HG03378 (cell line): ENCODE data around the gene DET1.

Experiments used
- ATAC-seq: cut with Tn5 transposase; IDR thresholded peaks from one replicate; pipeline ENCODE4 v1.9.1; 2021; ENCODE audit warnings: mild to moderate bottlenecking, moderate library complexity; ENCODE audit not compliant: unreplicated experiment

DET1 gene

GRCh38 chr15:88467935-88468528 is 78.4 kb downstream of the DET1 start:
- ATAC-seq: peak; percentile 5

GRCh38 chr15:88467073-88467934 is 79.2 kb downstream of the DET1 start, which contains the start of the genes MRPL46 and MRPS11:
TSS of gene MRPL46 (minus strand) at chr15:88467388. CDS start at chr15:88467377, 11 bp downstream.
TSS of gene MRPS11 (plus strand) at chr15:88467708. CDS start at chr15:88467718, 10 bp downstream.
- peak; percentile 85 for ATAC-seq

DNA sequence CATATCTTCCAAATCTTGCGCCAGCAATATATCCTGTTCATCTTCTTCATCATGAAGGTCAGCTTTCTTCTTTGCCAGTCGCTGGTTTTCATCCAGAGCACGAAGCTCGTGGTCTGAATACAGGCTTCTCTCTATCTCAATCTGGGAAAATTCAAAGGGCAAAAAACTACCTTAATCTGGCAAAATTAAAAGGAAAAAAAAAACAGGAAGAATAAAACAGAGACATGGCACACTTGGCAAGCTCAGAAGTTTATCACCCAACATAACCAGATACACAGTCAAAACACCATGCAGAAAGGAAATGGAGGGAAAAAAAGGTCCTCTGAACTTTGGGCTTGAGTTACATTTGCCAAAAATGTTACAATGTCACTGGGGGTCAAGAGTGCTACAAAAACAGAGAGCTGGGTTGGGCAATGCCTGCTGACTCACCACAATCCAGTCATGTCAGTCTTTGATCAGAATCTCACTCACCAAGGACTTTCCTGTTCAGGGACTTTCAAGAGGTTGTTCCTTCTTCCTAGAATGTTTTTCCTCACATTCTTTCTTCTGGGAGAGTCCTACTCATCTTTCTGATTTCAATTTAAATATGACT is 80.8 kb downstream of the DET1 start:
- ATAC-seq: no peak

DNA sequence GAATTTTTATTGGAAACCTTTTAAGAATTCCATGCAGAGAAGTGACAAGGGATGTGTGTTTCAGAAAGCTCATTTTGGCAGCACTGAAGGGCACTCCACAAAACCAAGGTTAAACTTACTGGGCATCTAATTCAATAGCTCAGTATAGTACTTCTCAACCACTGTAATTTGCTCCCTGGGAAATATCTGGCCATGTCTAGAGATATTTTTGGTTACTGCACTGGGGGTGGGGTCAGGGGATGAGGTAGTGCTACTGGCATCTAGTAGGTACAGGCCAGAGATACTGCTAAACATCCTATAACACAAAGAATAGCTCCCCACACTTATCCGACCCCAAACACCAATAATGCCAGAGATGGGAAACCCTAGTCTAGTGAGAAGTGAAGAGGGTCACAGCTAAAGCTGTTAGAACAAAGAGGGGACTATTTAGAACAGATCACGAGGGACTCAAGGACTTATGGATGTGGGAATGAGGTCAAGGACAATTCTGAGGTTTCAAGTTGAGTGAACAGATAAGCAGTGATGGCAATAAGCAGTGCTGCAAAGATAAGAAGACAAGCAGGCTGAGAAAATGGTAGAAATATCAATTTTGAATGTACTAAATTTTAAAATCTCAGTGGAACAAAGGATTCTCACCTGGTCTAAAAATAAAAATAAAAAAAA is 82.5 kb downstream of the DET1 start:
- no peak for ATAC-seq
